ENCODE data around the gene MEIOSIN.

GRCh38 chr19:45769821-45770191 is 36.6 kb downstream of the MEIOSIN start:
- TF ChIP-seq EP300 (IDR thresholded peaks at IDR 0.05; ENCODE audit: borderline replicate concordance), result no peak
- TF ChIP-seq, protein P1, sequence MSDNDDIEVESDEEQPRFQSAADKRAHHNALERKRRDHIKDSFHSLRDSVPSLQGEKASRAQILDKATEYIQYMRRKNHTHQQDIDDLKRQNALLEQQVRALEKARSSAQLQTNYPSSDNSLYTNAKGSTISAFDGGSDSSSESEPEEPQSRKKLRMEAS (IDR thresholded peaks at IDR 0.05), result no peak
